GM18502 (cell line): ENCODE measurements around the gene DAP3.
"Not testable (repeated sequence)": the region's sequence is repeated elsewhere in the genome, so short reads cannot be mapped to it uniquely, and the experiment has no call there.

Experiments
- ATAC-seq: cut with Tn5 transposase; IDR thresholded peaks from one replicate; pipeline ENCODE4 v1.9.1; 2021; ENCODE audit warnings: mild to moderate bottlenecking; ENCODE audit not compliant: unreplicated experiment, poor library complexity

Gene DAP3

GRCh38 chr1:155763989-155764388 lies 75.1 kb downstream of the DAP3 start:
- ATAC-seq: not testable (repeated sequence)

- not testable (repeated sequence) for ATAC-seq
Observed at GRCh38 chr1:155767399-155767989, 78.6 kb downstream of the DAP3 start.

GRCh38 chr1:155769257-155769656 lies 80.4 kb downstream of the DAP3 start:
- ATAC-seq: no peak

- no peak for ATAC-seq
Observed at GRCh38 chr1:155773221-155773620, 84.3 kb downstream of the DAP3 start.

- no peak for ATAC-seq
Observed at GRCh38 chr1:155776414-155776813, 87.5 kb downstream of the DAP3 start.

GRCh38 chr1:155777582-155777981 lies 88.7 kb downstream of the DAP3 start:
- ATAC-seq: no peak
